GM12865 (cell line): Measurements from ENCODE around the gene RDH13.
"Not testable (repeated sequence)": the region's sequence is repeated elsewhere in the genome, so short reads cannot be mapped to it uniquely, and the experiment has no call there.

ENCODE experiments used
- DNase-seq: peaks from one replicate; pipeline ENCODE4 v3.0.0; 2010; ENCODE audit warnings: low read depth
- H3K4me3 ChIP-seq: 2 replicates; pipeline ENCODE4 v1.5.1; 2011; ENCODE audit warnings: mild to moderate bottlenecking, low read depth, low read length, control low read depth
- TF ChIP-seq, protein P1 (sequence below): IDR thresholded peaks from 2 replicates; pipeline ENCODE4 v1.5.1; 2011; ENCODE audit warnings: low read length, control low read depth, low read depth, inconsistent platforms; ENCODE audit not compliant: insufficient read depth; ENCODE audit errors: missing control alignments

RDH13 gene

GRCh38 chr19:55032170-55032800 is 30.7 kb downstream of the RDH13 start:
- no peak overlapping the region for H3K4me3 ChIP-seq
- DNase-seq, result no peak
- TF ChIP-seq, protein P1, sequence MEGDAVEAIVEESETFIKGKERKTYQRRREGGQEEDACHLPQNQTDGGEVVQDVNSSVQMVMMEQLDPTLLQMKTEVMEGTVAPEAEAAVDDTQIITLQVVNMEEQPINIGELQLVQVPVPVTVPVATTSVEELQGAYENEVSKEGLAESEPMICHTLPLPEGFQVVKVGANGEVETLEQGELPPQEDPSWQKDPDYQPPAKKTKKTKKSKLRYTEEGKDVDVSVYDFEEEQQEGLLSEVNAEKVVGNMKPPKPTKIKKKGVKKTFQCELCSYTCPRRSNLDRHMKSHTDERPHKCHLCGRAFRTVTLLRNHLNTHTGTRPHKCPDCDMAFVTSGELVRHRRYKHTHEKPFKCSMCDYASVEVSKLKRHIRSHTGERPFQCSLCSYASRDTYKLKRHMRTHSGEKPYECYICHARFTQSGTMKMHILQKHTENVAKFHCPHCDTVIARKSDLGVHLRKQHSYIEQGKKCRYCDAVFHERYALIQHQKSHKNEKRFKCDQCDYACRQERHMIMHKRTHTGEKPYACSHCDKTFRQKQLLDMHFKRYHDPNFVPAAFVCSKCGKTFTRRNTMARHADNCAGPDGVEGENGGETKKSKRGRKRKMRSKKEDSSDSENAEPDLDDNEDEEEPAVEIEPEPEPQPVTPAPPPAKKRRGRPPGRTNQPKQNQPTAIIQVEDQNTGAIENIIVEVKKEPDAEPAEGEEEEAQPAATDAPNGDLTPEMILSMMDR, result no peak

DNA sequence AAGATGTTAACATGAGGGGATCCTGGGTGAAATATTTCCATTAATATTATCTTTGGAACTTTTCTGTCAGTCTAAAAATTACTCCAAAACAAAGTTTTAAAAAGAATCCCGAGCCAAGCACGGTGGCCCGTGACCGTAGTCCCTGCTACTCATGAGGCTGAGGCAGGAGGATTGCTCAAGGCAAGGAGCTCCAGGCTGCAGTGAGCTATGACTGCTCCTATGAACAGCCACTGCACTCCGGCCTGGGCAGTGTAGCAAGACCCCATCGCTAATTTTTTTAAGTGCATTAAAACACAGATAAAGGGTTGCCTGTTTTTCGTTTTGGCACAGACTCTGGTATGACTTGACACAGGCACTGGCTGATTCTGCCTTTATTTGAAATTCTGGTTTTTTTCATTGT is 31.8 kb downstream of the RDH13 start:
- no peak overlapping the region for H3K4me3 ChIP-seq
- DNase-seq, result no peak
- TF ChIP-seq, protein P1, result no peak

- no peak for DNase-seq
- TF ChIP-seq, protein P1, result no peak
- H3K4me3 ChIP-seq, result no peak overlapping the region
These were observed 34.2 kb downstream of the RDH13 start for GRCh38 chr19:55028757-55029156.

DNA sequence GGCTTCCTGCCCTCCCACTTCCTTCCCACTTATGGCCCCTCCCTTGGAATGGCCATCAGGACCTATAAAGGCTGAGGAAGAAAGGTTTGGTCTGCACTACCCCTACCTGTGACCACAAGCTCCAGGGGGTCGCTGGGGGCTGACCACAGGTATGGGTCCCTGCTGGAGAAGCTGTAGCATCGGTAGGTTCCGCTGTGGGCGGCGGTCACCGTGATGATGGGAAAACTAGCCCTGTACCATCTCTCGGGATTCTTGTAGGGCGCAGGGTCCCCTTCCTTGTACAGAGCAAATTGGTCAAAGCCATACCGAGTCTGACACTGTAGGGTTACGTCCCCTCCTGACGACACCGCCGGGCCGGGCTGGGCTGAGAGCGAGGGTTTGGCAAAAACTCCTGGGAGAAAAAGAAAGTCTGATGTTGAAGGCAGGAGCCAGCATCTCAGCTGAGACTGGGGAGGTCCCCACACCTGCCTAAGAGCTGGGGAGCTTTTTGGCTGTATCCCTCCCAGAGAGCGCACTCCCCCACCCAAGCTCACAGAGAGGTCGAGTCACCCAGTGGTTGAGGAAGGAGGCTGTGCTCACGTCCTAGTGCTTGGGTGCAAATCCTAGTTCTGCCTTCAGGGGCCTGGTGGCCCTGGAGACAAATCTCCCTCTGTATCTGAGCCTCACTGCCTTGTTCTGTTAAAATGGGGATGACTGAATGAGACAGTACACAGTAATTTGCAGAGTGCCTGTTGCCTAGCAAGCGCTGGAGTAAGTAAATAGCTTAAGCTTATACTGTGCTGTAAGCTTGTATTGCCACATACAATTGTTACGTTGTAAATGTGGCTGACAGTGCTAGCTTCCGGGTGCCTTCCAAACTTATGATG is 35.2 kb downstream of the RDH13 start:
- no peak overlapping the region for H3K4me3 ChIP-seq
- no peak for DNase-seq
- TF ChIP-seq, protein P1, result no peak

DNA sequence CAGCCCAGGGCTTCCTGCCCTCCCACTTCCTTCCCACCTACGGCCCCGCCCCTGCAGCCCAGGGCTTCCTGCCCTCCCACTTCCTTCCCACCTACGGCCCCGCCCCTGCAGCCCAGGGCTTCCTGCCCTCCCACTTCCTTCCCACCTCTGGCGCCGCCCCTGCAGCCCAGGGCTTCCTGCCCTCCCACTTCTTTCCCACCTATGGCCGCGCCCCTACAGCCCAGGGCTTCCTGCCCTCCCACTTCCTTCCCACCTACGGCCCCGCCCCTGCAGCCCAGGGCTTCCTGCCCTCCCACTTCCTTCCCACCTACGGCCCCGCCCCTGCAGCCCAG is 35.8 kb downstream of the RDH13 start:
- DNase-seq, H3K4me3 ChIP-seq: not testable (repeated sequence)

GRCh38 chr19:55024111-55024510 is 38.8 kb downstream of the RDH13 start:
- TF ChIP-seq, protein P1, result no peak
- no peak overlapping the region for H3K4me3 ChIP-seq
- DNase-seq, result no peak

GRCh38 chr19:55020351-55020750 is 42.6 kb downstream of the RDH13 start:
- H3K4me3 ChIP-seq, DNase-seq: not testable (repeated sequence)

DNA sequence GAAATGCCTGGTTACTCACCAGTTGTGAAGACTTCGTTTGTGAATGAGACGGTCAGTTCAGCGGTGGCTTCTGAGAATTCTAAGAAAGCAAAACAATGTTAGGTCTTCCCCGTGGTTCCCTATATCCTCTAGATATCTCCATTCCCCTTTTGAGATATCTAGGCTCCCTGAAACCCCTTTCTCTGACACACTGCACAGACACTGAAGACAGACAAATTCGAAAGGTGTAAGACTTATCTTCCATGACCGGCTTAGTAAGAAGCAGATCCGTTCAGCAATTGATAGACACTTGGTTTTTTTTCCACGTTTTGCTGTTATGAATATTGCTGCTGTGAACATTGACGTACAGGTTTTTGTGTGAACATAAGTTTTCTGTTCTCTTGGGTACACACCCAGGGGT is 44.3 kb downstream of the RDH13 start:
- H3K4me3 ChIP-seq, result no peak overlapping the region
- no peak for DNase-seq
- TF ChIP-seq, protein P1, result no peak
